Stimulated activated CD8-positive, alpha-beta memory T cell treated with anti-CD3 and anti-CD28 coated beads, Interleukin-2, amount 100 ng/mL, for 1 hour (primary cell): ENCODE data around the gene RAD18.

Experiments
- DNase-seq, 2 donors: peaks; one replicate each; pipeline ENCODE4 v3.0.0-alpha.2; 2020; ENCODE audit warnings: low read depth in 2 of 2

Gene RAD18

GRCh38 chr3:8964436-8965370, 1.4 kb upstream of the RAD18 start:
- DNase-seq = no peak

- no peak for DNase-seq
These were observed 928 bp downstream of the RAD18 start for GRCh38 chr3:8962226-8962861.

- no peak for DNase-seq
These were observed 3.6 kb downstream of the RAD18 start for GRCh38 chr3:8959668-8960067.

DNA sequence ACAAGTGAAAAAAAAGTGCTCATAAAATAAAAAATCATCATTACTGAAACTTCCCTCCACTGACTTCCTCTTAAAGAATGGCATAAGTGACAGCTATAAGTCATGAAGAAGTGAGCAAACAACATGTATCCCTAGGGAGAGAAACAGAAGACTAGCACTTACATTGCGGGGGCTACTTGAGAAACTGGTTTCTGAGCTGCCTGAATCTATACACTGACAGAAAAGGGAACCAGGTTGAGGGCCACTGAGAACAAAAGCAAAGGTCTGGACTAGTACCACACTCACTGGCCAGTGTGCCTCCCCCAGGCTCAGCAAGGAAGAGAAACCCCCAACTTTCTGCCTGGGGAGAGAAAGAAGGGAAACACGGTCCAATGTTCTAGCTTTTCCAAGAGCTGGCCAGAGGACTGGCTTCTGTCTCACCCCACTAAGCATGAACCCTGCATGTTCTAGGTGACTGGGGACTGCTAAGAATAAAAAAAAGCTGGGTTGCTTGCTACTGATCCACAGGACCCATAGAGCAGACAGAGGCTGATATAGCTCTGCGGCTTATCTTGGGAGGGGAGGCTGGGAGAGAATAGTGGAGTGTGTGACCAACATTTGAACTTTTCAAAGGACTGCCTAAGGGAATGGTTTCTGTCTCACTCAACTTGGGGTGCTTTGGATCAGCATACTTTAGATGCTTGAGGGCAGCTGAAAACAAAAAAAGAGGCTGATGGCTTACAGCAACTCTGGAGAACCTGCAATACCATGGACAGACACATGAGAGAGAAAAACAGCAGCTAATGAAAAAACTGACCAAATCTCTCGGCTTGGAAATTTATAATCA, 8.1 kb downstream of the RAD18 start:
- DNase-seq = no peak

- no peak for DNase-seq
These were observed 10.0 kb downstream of the RAD18 start for GRCh38 chr3:8953313-8953712.

GRCh38 chr3:8952130-8952529, 11.1 kb downstream of the RAD18 start:
- no peak for DNase-seq

GRCh38 chr3:8945890-8946600, 17.2 kb downstream of the RAD18 start:
- no peak for DNase-seq

DNA sequence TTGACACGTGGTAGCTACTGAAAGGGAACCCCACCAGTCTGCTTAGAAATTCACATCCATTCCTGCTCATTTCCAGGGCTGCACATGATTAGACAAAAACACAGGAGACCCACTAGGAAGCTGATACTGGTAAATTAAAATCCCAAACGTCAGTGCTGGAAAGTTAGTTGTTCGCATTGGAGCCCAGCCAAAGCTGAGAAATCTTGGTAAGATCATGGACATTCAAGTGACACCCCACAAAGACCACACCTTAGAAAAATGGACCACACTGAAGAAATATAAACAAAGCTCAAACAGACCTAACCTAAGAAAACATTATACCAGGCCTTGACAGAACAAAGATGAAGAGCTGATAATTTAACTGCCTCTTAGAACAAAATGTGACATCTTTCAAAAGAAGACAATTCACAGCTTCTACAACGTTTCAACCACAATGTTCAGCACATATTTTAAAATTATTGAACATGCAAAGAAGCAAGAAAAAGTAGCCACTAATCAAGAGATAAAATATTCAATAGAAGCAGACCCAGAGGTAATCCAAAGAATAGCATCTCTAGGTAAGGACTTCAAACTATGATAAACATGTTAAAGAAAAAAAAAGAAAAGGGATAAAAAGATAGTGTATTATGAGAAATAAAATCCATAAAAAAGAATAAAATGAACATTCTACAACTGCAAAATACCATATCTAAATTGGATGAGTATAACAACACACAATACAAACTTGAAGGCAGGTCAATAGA, 20.4 kb downstream of the RAD18 start:
- DNase-seq = no peak

DNA sequence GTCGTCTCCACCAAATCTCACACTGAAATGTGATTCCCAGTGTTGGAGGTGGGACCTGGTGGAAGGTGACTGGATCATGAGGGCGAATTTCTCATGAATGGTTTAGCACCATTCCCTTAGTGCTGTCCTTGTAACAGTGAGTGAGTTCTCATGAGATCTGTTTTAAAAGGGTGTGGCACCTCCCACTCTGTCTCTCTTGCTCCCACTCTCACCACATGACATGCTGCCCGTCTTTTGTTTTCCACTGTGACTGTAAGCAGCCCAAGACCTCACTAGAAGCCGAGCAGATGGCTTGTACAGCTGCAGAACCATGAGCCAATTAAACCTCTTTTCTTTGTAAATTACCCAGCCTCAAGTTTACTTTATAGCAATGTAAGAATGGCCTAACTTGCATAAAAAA, 21.2 kb downstream of the RAD18 start:
- no peak for DNase-seq

- no peak for DNase-seq
These were observed 25.3 kb downstream of the RAD18 start for GRCh38 chr3:8938021-8938420.

GRCh38 chr3:8937064-8938020, 25.9 kb downstream of the RAD18 start:
- DNase-seq = no peak

DNA sequence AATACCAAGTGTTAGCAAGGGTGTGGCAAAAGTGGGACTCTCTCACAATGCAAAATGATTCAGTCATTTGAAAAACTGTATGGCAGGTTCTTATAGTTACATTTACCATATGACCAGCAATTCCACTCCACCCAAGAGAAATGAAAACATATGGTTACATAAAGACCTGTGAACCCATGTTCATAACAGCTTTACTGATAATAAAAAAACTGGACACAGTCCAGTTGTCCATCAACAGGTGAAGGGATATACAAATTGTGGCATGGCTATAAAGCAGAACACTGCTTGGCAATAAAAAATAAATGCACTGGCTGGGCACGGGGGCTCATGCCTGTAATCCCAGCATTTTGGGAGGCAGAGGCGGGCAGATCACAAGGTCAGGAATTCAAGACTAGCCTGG, 30.8 kb downstream of the RAD18 start:
- DNase-seq = no peak

GRCh38 chr3:8931342-8931741, 31.9 kb downstream of the RAD18 start:
- no peak for DNase-seq

DNA sequence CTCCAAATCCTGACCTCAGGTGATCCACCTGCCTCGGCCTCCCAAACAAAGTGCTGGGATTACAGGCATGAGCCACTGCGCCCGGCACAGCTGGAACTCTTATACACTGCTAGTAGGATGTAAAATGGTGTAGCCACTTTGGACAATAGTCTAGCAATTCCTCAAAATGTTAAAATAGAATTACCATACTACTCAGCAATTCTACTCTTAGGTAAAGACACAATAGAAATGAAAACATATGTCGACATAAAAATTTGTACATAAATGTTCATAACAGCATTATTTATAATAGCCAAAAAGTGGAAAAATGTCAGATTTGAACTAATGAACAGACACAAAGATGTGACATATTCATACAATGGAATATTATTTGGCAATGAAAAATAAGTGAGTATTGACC, 33.4 kb downstream of the RAD18 start:
- no peak for DNase-seq

DNA sequence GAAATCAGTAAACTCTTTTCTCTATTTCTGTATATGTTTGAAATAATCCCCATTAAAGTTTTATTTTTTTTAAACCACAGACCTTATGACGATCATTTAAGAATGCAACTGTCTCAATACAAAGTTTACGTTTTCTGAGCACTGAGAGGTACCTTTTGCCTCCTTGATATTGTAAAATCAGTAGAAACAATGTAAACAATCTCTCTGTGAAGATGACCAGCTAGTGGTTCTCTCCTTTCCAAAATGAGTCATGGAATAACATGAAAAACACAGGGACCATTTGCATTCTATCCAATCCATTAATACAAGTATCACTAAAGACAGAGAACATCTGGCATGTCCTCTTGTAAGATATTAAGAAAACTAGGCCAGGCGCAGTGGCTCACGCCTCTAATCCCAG, 48.8 kb downstream of the RAD18 start:
- no peak for DNase-seq

- DNase-seq = no peak
These were observed 51.5 kb downstream of the RAD18 start for GRCh38 chr3:8911781-8912180.

DNA sequence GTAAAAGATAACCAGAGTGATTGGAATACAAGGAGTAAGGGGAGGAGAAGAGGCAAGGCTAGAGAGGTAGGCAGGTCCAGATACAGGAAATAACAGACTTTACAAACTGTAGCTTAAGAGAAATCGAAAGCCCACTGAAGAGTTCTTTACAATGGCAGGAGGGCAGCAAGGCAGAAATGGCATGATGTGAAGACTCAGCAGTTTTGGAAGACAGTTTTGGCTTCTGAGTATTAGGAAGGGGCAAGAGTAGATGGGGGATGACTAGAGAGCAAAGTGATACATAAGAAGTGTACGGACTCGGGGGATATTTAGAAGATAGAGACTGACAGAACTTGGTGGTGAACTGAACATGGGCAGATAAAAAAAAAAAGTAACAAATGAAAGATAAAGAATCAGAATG, 54.1 kb downstream of the RAD18 start:
- DNase-seq = no peak

- DNase-seq = no peak
These were observed 60.1 kb downstream of the RAD18 start for GRCh38 chr3:8903191-8903590.

DNA sequence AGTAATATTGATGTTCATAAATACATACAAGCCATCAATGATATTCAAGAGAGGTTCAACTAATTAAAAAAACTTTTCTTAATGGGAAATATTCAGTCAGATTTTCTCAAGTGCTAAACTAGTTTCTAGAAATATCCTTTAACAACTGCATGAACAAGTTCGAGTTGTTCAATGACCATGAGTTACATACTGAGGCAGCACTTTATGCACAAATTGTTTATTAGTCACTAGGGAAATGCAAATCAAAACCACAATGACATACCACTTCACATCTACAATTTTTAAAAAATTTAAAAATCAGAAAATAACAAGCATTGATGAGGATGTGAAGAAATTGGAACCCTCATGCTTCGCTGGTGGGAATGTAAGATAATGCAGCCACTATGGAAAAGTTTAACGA, 62.4 kb downstream of the RAD18 start:
- DNase-seq = no peak
